Astrocyte (in vitro differentiated cells and primary cell): Measurements from ENCODE around the gene OCA2.

Experiments
- EZH2 ChIP-seq: IDR thresholded peaks from 2 replicates; pipeline ENCODE4 v1.6.1; 2012; ENCODE audit warnings: mild to moderate bottlenecking, low read length, inconsistent platforms; ENCODE audit not compliant: insufficient read depth
- TF ChIP-seq, protein P1 (sequence below): IDR thresholded peaks from 2 replicates; pipeline ENCODE4 v1.5.1; 2011; ENCODE audit warnings: low read depth, mild to moderate bottlenecking, inconsistent platforms, low read length, moderate library complexity; ENCODE audit not compliant: insufficient read depth

DNA sequence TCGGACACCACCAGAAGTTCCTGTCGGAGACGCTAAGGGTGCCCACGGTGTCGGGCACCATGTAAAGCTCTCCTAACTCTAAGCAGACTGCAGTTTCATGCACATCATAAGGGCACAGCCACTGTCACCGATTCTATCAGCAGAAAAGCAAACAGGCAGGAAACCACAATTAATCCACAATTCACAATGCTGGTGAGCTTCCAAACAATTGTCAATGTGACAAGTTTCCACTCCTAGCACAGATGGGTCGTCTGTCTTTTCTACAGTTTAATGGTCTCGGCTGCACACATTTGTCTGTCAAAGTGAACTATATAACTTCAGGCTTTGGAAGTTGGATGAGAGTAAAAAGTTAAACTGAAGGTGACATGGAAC is 8.8 kb upstream of the OCA2 start:
- TF ChIP-seq, protein P1, sequence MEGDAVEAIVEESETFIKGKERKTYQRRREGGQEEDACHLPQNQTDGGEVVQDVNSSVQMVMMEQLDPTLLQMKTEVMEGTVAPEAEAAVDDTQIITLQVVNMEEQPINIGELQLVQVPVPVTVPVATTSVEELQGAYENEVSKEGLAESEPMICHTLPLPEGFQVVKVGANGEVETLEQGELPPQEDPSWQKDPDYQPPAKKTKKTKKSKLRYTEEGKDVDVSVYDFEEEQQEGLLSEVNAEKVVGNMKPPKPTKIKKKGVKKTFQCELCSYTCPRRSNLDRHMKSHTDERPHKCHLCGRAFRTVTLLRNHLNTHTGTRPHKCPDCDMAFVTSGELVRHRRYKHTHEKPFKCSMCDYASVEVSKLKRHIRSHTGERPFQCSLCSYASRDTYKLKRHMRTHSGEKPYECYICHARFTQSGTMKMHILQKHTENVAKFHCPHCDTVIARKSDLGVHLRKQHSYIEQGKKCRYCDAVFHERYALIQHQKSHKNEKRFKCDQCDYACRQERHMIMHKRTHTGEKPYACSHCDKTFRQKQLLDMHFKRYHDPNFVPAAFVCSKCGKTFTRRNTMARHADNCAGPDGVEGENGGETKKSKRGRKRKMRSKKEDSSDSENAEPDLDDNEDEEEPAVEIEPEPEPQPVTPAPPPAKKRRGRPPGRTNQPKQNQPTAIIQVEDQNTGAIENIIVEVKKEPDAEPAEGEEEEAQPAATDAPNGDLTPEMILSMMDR, result no peak
- no peak for TF ChIP-seq EZH2
